ENCODE data around the gene DENND2C.

Gene DENND2C

GRCh38 chr1:114588196-114588689 lies 81.6 kb downstream of the DENND2C start:
- H3K4me3 ChIP-seq (ENCODE audit: low read depth, low read length), result no peak overlapping the region
- TF ChIP-seq, protein P1, sequence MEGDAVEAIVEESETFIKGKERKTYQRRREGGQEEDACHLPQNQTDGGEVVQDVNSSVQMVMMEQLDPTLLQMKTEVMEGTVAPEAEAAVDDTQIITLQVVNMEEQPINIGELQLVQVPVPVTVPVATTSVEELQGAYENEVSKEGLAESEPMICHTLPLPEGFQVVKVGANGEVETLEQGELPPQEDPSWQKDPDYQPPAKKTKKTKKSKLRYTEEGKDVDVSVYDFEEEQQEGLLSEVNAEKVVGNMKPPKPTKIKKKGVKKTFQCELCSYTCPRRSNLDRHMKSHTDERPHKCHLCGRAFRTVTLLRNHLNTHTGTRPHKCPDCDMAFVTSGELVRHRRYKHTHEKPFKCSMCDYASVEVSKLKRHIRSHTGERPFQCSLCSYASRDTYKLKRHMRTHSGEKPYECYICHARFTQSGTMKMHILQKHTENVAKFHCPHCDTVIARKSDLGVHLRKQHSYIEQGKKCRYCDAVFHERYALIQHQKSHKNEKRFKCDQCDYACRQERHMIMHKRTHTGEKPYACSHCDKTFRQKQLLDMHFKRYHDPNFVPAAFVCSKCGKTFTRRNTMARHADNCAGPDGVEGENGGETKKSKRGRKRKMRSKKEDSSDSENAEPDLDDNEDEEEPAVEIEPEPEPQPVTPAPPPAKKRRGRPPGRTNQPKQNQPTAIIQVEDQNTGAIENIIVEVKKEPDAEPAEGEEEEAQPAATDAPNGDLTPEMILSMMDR (conservative IDR thresholded peaks at IDR 0.05; ENCODE audit: low read depth, low read length), result no peak
- no peak for DNase-seq (ENCODE audit: low read depth)

DNA sequence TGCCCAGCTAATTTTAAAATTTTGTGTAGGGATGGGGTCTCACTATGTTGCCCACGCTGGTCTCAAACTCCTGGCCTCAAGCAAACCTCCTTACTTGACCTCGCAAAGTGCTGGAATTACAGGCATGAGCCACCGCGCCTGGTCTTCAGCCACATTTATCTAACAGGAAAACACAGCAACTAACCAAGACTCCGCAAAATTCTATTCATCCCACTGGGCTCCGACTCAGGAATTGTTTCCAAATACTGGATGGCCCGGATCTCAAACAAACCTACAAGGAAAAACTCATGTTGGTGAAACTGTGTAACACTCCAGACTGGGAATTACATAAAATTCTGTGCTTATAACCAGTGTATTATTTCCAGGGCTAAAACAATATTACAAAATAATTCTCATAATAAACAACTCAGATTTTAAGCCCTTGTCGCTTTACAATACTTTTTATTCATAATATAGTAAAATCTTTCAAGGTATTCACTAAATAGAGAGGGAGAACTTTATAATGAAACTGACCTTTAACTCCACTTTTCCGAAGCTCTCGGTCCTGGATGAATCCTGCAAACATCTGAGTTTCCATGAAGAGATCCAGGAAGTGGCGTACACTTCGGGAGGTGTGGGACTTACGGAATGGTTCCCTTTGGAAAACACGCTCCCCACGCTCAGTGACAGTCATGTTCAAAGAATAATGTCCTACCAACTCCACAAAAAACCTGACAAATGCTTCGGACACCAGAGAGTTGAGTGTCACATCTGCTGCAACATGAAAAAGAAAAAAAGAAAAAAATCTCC lies 82.5 kb downstream of the DENND2C start:
- TF ChIP-seq, protein P1 (conservative IDR thresholded peaks at IDR 0.05; ENCODE audit: low read depth, low read length), result no peak
- H3K4me3 ChIP-seq (ENCODE audit: low read depth, low read length), result no peak overlapping the region
- no peak for DNase-seq (ENCODE audit: low read depth)

- TF ChIP-seq, protein P1 (conservative IDR thresholded peaks at IDR 0.05; ENCODE audit: low read depth, low read length), result no peak
- no peak overlapping the region for H3K4me3 ChIP-seq (ENCODE audit: low read depth, low read length)
- DNase-seq (ENCODE audit: low read depth), result no peak
Measured at GRCh38 chr1:114586513-114587047, 83.3 kb downstream of the DENND2C start.

DNA sequence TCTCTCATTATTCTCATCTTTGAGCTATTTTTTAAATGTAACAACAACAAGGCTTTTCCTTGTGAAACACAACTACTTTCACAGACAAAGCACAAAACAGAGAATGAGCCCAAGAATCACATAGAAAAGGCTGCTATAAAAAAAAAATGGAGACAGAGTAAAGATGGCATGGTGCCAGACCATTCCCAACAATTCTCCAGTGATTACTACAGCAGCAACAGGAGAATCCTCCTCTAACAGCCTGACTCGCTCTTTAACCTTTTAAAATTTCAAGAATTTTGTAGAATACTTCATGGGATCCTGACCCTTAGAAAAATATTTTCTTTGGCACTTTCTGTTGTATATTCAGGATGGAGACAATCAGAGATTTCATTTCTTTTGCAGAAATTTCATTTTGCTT lies 84.6 kb downstream of the DENND2C start:
- DNase-seq (ENCODE audit: low read depth), result peak; percentile 13
- H3K4me3 ChIP-seq (ENCODE audit: low read depth, low read length), result no peak overlapping the region
- TF ChIP-seq, protein P1 (conservative IDR thresholded peaks at IDR 0.05; ENCODE audit: low read depth, low read length), result no peak

DNA sequence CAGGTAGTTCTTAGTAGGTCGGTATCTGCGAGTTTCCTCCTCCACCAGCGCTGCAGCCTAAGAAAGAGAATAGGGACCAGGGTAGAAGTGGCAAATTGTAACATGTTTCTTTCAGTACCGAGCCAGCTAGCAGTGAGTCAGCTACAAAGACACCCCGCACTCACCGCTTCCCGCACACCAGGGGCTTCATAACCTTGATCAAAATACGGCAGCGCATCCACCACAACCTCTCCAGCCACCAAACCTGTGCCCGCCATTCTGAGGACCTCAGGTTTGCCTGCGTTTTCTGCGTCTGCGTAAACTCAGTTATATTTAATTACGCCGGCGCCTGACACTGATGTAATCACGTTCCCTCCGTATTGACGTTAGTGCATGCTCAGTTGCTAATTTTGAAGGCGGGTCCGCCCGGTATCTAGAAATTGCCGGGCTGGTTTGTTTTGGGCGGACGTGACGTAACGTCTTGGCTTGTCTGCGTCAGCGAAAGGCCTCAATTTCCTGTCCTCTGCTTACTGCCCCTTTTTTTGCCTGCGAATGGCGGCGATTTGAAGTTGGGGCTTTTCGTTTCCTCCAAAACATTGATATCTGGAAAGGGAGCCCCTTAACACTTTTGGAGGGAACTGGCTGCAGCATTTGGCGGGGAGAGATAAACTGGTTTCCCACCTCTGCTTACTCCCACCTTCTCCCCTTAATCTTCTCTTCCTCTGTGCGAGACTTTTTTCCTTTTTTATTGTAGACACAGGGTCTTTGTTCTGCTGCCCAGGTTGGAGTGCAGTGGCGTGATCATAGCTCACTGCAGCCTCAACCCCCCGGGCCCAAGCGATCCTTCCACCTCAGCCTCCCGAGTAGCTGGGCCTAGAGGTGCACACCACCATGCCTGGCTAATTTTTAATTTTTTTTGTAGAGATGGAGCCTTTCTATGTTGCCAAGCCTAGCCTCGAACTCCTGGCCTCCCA lies 88.2 kb downstream of the DENND2C start, which contains the start of gene BCAS2:
TSS of gene BCAS2 (minus strand) at position 281 of the 953 bp plus-strand sequence. CDS start at position 257, 24 bp downstream.
- H3K4me3 ChIP-seq (ENCODE audit: low read depth, low read length), result peak within 1 kb of the TSS; percentile 65
- TF ChIP-seq, protein P1 (conservative IDR thresholded peaks at IDR 0.05; ENCODE audit: low read depth, low read length), result no peak
- peak; percentile 99 for DNase-seq (ENCODE audit: low read depth)

DNA sequence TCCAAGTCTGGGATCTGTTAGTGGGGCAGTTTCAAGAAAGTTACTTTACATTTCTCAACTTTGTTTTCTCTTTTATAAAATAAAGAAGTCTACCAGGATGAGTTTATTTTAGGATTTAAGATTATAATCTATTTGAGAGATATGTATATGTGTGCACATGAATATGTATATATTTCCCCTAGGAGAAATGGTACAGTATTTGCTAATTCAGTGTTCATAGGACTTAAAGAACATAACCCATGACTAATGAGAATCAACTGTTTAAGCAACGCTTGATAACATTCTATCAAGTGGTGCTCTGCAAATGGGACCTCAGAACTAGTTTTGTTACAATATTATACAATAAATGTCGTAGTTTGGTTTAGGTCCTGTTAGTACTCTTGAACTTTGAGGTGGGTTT lies 95.5 kb downstream of the DENND2C start:
- no peak for DNase-seq (ENCODE audit: low read depth)
- no peak overlapping the region for H3K4me3 ChIP-seq (ENCODE audit: low read depth, low read length)
- TF ChIP-seq, protein P1 (conservative IDR thresholded peaks at IDR 0.05; ENCODE audit: low read depth, low read length), result no peak
